Hepatocyte (in vitro differentiated cells): Measurements from ENCODE around the gene DPP8.

Source experiments
- CTCF ChIP-seq: fragments of 200-600 bp; sonication (generic); IDR thresholded peaks from 2 replicates; pipeline ENCODE4 v1.5.1; 2016; ENCODE audit warnings: antibody characterized with exemption, mild to moderate bottlenecking; ENCODE audit not compliant: poor library complexity
- EZH2 ChIP-seq: fragments of 200-600 bp; sonication (generic); IDR thresholded peaks from 2 replicates; pipeline ENCODE4 v1.6.1; 2016; ENCODE audit warnings: antibody characterized with exemption, mild to moderate bottlenecking, borderline replicate concordance
- EZH2phosphoT487 ChIP-seq: fragments of 200-600 bp; sonication (generic); IDR thresholded peaks from one replicate; pipeline ENCODE4 v1.6.1; 2018; ENCODE audit warnings: antibody characterized with exemption, mild to moderate bottlenecking, low read depth, moderate library complexity; ENCODE audit not compliant: unreplicated experiment, severe bottlenecking

GRCh38 chr15:65418596-65418995 is 98.9 kb downstream of the DPP8 start:
- TF ChIP-seq CTCF: no peak
- no peak for TF ChIP-seq EZH2
- no peak for TF ChIP-seq EZH2phosphoT487
